Upper lobe of left lung (tissue), 6 donors: ENCODE data around the gene TBC1D32. TPM values are rescaled to one million over a fixed set of nuclear protein-coding genes. Genes with fewer than 3 reads are reported as not detected.

ENCODE experiments used
- ATAC-seq, 2 donors: fragments of 200-7000 bp; cut with Tn5 transposase; one replicate each; pipeline ENCODE4 v1.9.1; 2022; ENCODE audit warnings: mild to moderate bottlenecking in 2 of 2, moderate library complexity in 2 of 2; ENCODE audit not compliant: low FRiP score in 2 of 2
- DNase-seq, 2 donors: peaks; one replicate each; pipeline ENCODE4 v3.0.0-alpha.2; 2019 to 2020
- H3K27ac ChIP-seq, 4 donors: fragments of 200-600 bp; sonication (generic); one replicate each; pipeline ENCODE4 v1.5.1; 2016 to 2019
- H3K27me3 ChIP-seq, 4 donors: fragments of 200-600 bp; sonication (generic); one replicate each; pipeline ENCODE4 v1.5.1; 2017 to 2019
- H3K36me3 ChIP-seq, 4 donors: fragments of 200-600 bp; sonication (generic); one replicate each; pipeline ENCODE4 v1.5.1; 2016 to 2019
- H3K4me1 ChIP-seq, 4 donors: fragments of 200-600 bp; sonication (generic); one replicate each; pipeline ENCODE4 v1.5.1; 2018 to 2019
- H3K4me3 ChIP-seq, 4 donors: fragments of 200-600 bp; sonication (generic); one replicate each; pipeline ENCODE4 v1.5.1; 2017 to 2019; ENCODE audit warnings: mild to moderate bottlenecking in 2 of 4, moderate library complexity in 1 of 4
- H3K9me3 ChIP-seq, 4 donors: fragments of 200-600 bp; sonication (generic); one replicate each; pipeline ENCODE4 v1.5.1; 2018 to 2019
- CTCF ChIP-seq, 6 experiments: fragments of 450-650 bp in 4 of 6; fragments of 200-600 bp in 2 of 6; sonication (generic) in 2 of 6; IDR thresholded peaks; one replicate each; pipeline ENCODE4 v1.5.1; 2016 to 2019; ENCODE audit warnings: antibody characterized with exemption in 6 of 6
- EP300 ChIP-seq, 4 donors: sonication (generic); formaldehyde crosslinking; IDR thresholded peaks; one replicate each; pipeline ENCODE4 v1.5.1; 2017; ENCODE audit warnings: antibody characterized with exemption in 4 of 4, control low read depth in 2 of 4
- POLR2A ChIP-seq, 4 donors: fragments of 450-650 bp; IDR thresholded peaks; one replicate each; pipeline ENCODE4 v1.5.1; 2016 to 2017; ENCODE audit warnings: antibody characterized with exemption in 4 of 4, mild to moderate bottlenecking in 2 of 4
- POLR2AphosphoS5 ChIP-seq, 2 donors: sonication (generic); formaldehyde crosslinking; IDR thresholded peaks; one replicate each; pipeline ENCODE4 v1.5.1; 2017; ENCODE audit warnings: antibody characterized with exemption in 2 of 2
- WGBS, 2 donors: methylation state at CpG; one replicate each; pipeline ENCODE4 v1.1.5; 2017 to 2018; 5-methylcytosine and 5-hydroxymethylcytosine counted together
- total RNA-seq, 6 donors: library from RNA; depleted of rRNA in 4 of 6; stranded (reverse); fragments of >200 nt in 4 of 6; gene quantifications; one replicate each; pipeline versions ENCODE4 v1.1.0 to v1.2.1, GENCODE V29; 2016 to 2021
- donor health status: DM: no; HTN: no; CAD: no; lungs with moderate emphysema.
- donor health status: DM: no; HTN: yes; CAD: no; lungs with severe emphysema.

TBC1D32 gene
- total RNA-seq, 6 donors from 2014 or later, result 1.2 to 13.5 (median 5.3) TPM

- Histone ChIP-seq H3K27me3 (no peaks in the 10 kb centered on the region), H3K4me3 (no peak overlapping the region), H3K36me3 (no peaks in the 10 kb centered on the region), H3K27ac (no peak overlapping the region), H3K4me1 (no peaks in the 10 kb centered on the region), H3K9me3 (no peaks in the 10 kb centered on the region)
- 82 to 87% methylated on average over 8 of the region's 8 CpGs for WGBS, 2 donors
- ATAC-seq (no peak), DNase-seq (no peak)
- TF ChIP-seq POLR2AphosphoS5 (IDR thresholded peaks at IDR 0.05) (no peak), POLR2A (IDR thresholded peaks at IDR 0.05) (no peak), EP300 (IDR thresholded peaks at IDR 0.05) (no peak), CTCF (IDR thresholded peaks at IDR 0.05) (no peak)
These were observed 31.5 kb upstream of the TBC1D32 start for GRCh38 chr6:121365536-121366521.

- Histone ChIP-seq H3K36me3 (no peaks in the 10 kb centered on the region), H3K4me3 (no peak overlapping the region), H3K27me3 (no peaks in the 10 kb centered on the region), H3K27ac (no peak overlapping the region), H3K9me3 (no peaks in the 10 kb centered on the region), H3K4me1 (no peaks in the 10 kb centered on the region)
- DNase-seq (no peak), ATAC-seq (no peak)
- TF ChIP-seq EP300 (IDR thresholded peaks at IDR 0.05) (no peak), POLR2AphosphoS5 (IDR thresholded peaks at IDR 0.05) (no peak), CTCF (IDR thresholded peaks at IDR 0.05) (no peak)
- WGBS, 2 donors, result 85 to 100% methylated on average over 1 of the region's 1 CpG
These were observed 22.3 kb upstream of the TBC1D32 start for GRCh38 chr6:121356575-121356974.

GRCh38 chr6:121354764-121355163, 20.5 kb upstream of the TBC1D32 start:
- H3K27me3 ChIP-seq, result no peaks in the 10 kb centered on the region
- H3K4me3 ChIP-seq, result no peak overlapping the region
- no peaks in the 10 kb centered on the region for H3K4me1 ChIP-seq
- DNase-seq (no peak), ATAC-seq (no peak)
- no peaks in the 10 kb centered on the region for H3K9me3 ChIP-seq
- 75 to 79% methylated on average over 7 of the region's 7 CpGs for WGBS, 2 donors
- TF ChIP-seq EP300 (IDR thresholded peaks at IDR 0.05), result no peak
- no peaks in the 10 kb centered on the region for H3K36me3 ChIP-seq
- no peak overlapping the region for H3K27ac ChIP-seq

GRCh38 chr6:121352941-121353340, 18.7 kb upstream of the TBC1D32 start:
- no peak for TF ChIP-seq POLR2AphosphoS5 (IDR thresholded peaks at IDR 0.05)
- Histone ChIP-seq H3K27me3 (no peaks in the 10 kb centered on the region), H3K4me3 (no peak overlapping the region), H3K27ac (no peak overlapping the region), H3K4me1 (no peaks in the 10 kb centered on the region), H3K36me3 (no peaks in the 10 kb centered on the region), H3K9me3 (no peaks in the 10 kb centered on the region)
- 46 to 72% methylated on average over 1 of the region's 1 CpG for WGBS, 2 donors
- ATAC-seq, result no peak
- no peak for DNase-seq

- Histone ChIP-seq H3K4me1 (no peaks in the 10 kb centered on the region), H3K9me3 (no peaks in the 10 kb centered on the region), H3K36me3 (no peaks in the 10 kb centered on the region), H3K27me3 (no peaks in the 10 kb centered on the region), H3K27ac (no peak overlapping the region), H3K4me3 (no peak overlapping the region)
- ATAC-seq (no peak), DNase-seq (no peak)
- 66 to 78% methylated on average over 1 of the region's 1 CpG for WGBS, 2 donors
- no peak for TF ChIP-seq POLR2A (IDR thresholded peaks at IDR 0.05)
- TF ChIP-seq EP300 (IDR thresholded peaks at IDR 0.05), result no peak
- no peak for TF ChIP-seq CTCF (IDR thresholded peaks at IDR 0.05)
- no peak for TF ChIP-seq POLR2AphosphoS5 (IDR thresholded peaks at IDR 0.05)
These were observed 17.6 kb upstream of the TBC1D32 start for GRCh38 chr6:121351916-121352315.

- Histone ChIP-seq H3K27ac (no peak overlapping the region), H3K36me3 (no peaks in the 10 kb centered on the region), H3K4me1 (no peaks in the 10 kb centered on the region), H3K9me3 (no peaks in the 10 kb centered on the region), H3K4me3 (no peak overlapping the region), H3K27me3 (no peaks in the 10 kb centered on the region)
- TF ChIP-seq CTCF (IDR thresholded peaks at IDR 0.05), result no peak
- no peak for DNase-seq
- no peak for ATAC-seq
- 48 to 66% methylated on average over 1 of the region's 1 CpG for WGBS, 2 donors
These were observed 15.3 kb upstream of the TBC1D32 start for GRCh38 chr6:121349596-121349995.
